Esophagus squamous epithelium (tissue), 4 donors: Measurements from ENCODE around the gene PARPBP.

Experiments
- CTCF ChIP-seq, 6 experiments: fragments of 450-650 bp in 4 of 6; fragments of 200-600 bp in 2 of 6; sonication (generic) in 2 of 6; IDR thresholded peaks; one replicate each; pipeline ENCODE4 v1.5.1; 2016 to 2019; ENCODE audit warnings: antibody characterized with exemption in 6 of 6, mild to moderate bottlenecking in 4 of 6, moderate library complexity in 4 of 6
- POLR2A ChIP-seq, 4 donors: fragments of 450-650 bp; IDR thresholded peaks; one replicate each; pipeline ENCODE4 v1.6.1; 2017; ENCODE audit warnings: antibody characterized with exemption in 4 of 4, mild to moderate bottlenecking in 4 of 4, moderate library complexity in 3 of 4

DNA sequence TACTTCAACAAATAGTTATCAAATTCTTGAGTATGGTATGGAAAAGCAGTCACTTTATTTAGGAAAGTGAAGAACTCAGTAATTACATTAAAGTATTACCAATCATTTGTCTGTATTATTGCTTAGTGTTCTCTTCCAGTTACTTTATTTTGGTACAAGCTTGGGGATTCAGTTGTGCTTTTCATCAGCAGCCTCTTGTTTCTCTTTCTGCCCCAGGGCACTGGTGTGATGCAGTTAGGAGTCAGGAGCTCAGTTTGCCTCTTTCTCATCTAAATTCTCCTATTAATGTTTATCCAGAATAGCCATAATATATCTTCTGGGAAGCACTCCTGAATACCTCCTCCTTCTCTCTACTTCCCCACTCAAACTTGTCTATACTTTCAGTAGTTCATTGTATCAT is 52.0 kb downstream of the PARPBP start:
- TF ChIP-seq POLR2A (IDR thresholded peaks at IDR 0.05) (no peak), CTCF (IDR thresholded peaks at IDR 0.05) (no peak)
